ENCODE measurements around the gene SBF2.

Gene SBF2

GRCh38 chr11:9759519-9760192 is 534.4 kb downstream of the SBF2 start:
- in situ Hi-C loops (cut with MboI; ENCODE audit: low sequenced_read_pairs), result loop anchor here (25.0 kb wide), 2 partner anchors 203 to 553 kb away; partner anchors contain the start of gene ADM

- in situ Hi-C loops (cut with MboI; ENCODE audit: low sequenced_read_pairs), result loop anchor here (25.0 kb wide), 2 partner anchors 203 to 553 kb away; partner anchors contain the start of gene ADM
Measured at GRCh38 chr11:9758637-9759518, 535.1 kb downstream of the SBF2 start.

GRCh38 chr11:9757809-9758636 is 536.0 kb downstream of the SBF2 start:
- in situ Hi-C loops (cut with MboI; ENCODE audit: low sequenced_read_pairs), result loop anchor here (25.0 kb wide), 2 partner anchors 204 to 554 kb away; partner anchors contain the start of gene ADM

- in situ Hi-C loops (cut with MboI; ENCODE audit: low sequenced_read_pairs), result loop anchor here (25.0 kb wide), 2 partner anchors 205 to 555 kb away; partner anchors contain the start of gene ADM
Measured at GRCh38 chr11:9756878-9757277, 537.1 kb downstream of the SBF2 start.

GRCh38 chr11:9756461-9756860 is 537.6 kb downstream of the SBF2 start:
- in situ Hi-C loops (cut with MboI; ENCODE audit: low sequenced_read_pairs), result loop anchor here (25.0 kb wide), 2 partner anchors 206 to 556 kb away; partner anchors contain the start of gene ADM

- in situ Hi-C loops (cut with MboI; ENCODE audit: low sequenced_read_pairs), result loop anchor here (25.0 kb wide), 2 partner anchors 207 to 557 kb away; partner anchors contain the start of gene ADM
Measured at GRCh38 chr11:9755561-9756185, 538.3 kb downstream of the SBF2 start.

- in situ Hi-C loops (cut with MboI; ENCODE audit: low sequenced_read_pairs), result loop anchor here (25.0 kb wide), 2 partner anchors 208 to 558 kb away; partner anchors contain the start of gene ADM
Measured at GRCh38 chr11:9754010-9754471, 540.0 kb downstream of the SBF2 start.

GRCh38 chr11:9753021-9753420 is 541.0 kb downstream of the SBF2 start:
- in situ Hi-C loops (cut with MboI; ENCODE audit: low sequenced_read_pairs), result loop anchor here (25.0 kb wide), 2 partner anchors 209 to 559 kb away; partner anchors contain the start of gene ADM

- in situ Hi-C loops (cut with MboI; ENCODE audit: low sequenced_read_pairs), result loop anchor here (25.0 kb wide), 2 partner anchors 210 to 560 kb away; partner anchors contain the start of gene ADM
Measured at GRCh38 chr11:9752091-9752490, 541.9 kb downstream of the SBF2 start.

- in situ Hi-C loops (cut with MboI; ENCODE audit: low sequenced_read_pairs), result loop anchor here (25.0 kb wide), 2 partner anchors 212 to 562 kb away; partner anchors contain the start of gene ADM
Measured at GRCh38 chr11:9750551-9750950, 543.5 kb downstream of the SBF2 start.

GRCh38 chr11:9748361-9748970 is 545.6 kb downstream of the SBF2 start:
- in situ Hi-C loops (cut with MboI; ENCODE audit: low sequenced_read_pairs), result loop anchor here (25.0 kb wide), 1 partner anchor 136 kb away; no protein-coding TSS in a partner anchor

- in situ Hi-C loops (cut with MboI; ENCODE audit: low sequenced_read_pairs), result loop anchor here (25.0 kb wide), 1 partner anchor 136 kb away; no protein-coding TSS in a partner anchor
Measured at GRCh38 chr11:9747828-9748227, 546.2 kb downstream of the SBF2 start.

- in situ Hi-C loops (cut with MboI; ENCODE audit: low sequenced_read_pairs), result loop anchor here (25.0 kb wide), 1 partner anchor 135 kb away; no protein-coding TSS in a partner anchor
Measured at GRCh38 chr11:9747229-9747628, 546.8 kb downstream of the SBF2 start.

GRCh38 chr11:9745411-9746211 is 548.4 kb downstream of the SBF2 start:
- in situ Hi-C loops (cut with MboI; ENCODE audit: low sequenced_read_pairs), result loop anchor here (25.0 kb wide), 1 partner anchor 133 kb away; no protein-coding TSS in a partner anchor

- in situ Hi-C loops (cut with MboI; ENCODE audit: low sequenced_read_pairs), result loop anchor here (25.0 kb wide), 1 partner anchor 131 kb away; no protein-coding TSS in a partner anchor
Measured at GRCh38 chr11:9743512-9743911, 550.5 kb downstream of the SBF2 start.

GRCh38 chr11:9741260-9741659 is 552.8 kb downstream of the SBF2 start:
- in situ Hi-C loops (cut with MboI; ENCODE audit: low sequenced_read_pairs), result loop anchor here (25.0 kb wide), 1 partner anchor 129 kb away; no protein-coding TSS in a partner anchor

- in situ Hi-C loops (cut with MboI; ENCODE audit: low sequenced_read_pairs), result loop anchor here (25.0 kb wide), 1 partner anchor 128 kb away; no protein-coding TSS in a partner anchor
Measured at GRCh38 chr11:9740202-9740883, 553.7 kb downstream of the SBF2 start.

All from HL-60/S4 (cell line).